HL-60 (cell line): Measurements from ENCODE around the gene CHIT1.

Source experiments
- DNase-seq, 2 experiments: peaks; one replicate each; pipeline ENCODE4 v3.0.0-alpha.2; 2010 to 2020; ENCODE audit warnings: low read depth in 1 of 2, low spot score in 1 of 2
- H3K27ac ChIP-seq: fragments of 250-450 bp; sonication (Bioruptor Pico); replicated peaks from 2 replicates; pipeline ENCODE4 v1.5.1; 2020; ENCODE audit warnings: mild to moderate bottlenecking, moderate library complexity
- H3K27me3 ChIP-seq: fragments of 250-450 bp; sonication (Bioruptor Pico); 2 replicates; pipeline ENCODE4 v1.5.1; 2021; ENCODE audit warnings: mild to moderate bottlenecking, moderate library complexity; ENCODE audit not compliant: insufficient read depth, poor library complexity, severe bottlenecking
- H3K4me3 ChIP-seq: replicated peaks from 2 replicates; pipeline ENCODE4 v1.5.1; 2011; ENCODE audit warnings: mild to moderate bottlenecking, control low read depth, low read length; ENCODE audit not compliant: insufficient read depth
- GABPA ChIP-seq: IDR thresholded peaks from 2 replicates; pipeline ENCODE4 v1.6.1; 2012; ENCODE audit warnings: low read depth
- POLR2AphosphoS5 ChIP-seq: IDR thresholded peaks from 2 replicates; pipeline ENCODE4 v1.6.1; 2012; ENCODE audit warnings: low read depth
- REST ChIP-seq: IDR thresholded peaks from 2 replicates; pipeline ENCODE4 v1.6.1; 2012; ENCODE audit warnings: low read depth; ENCODE audit not compliant: insufficient replicate concordance
- SPI1 ChIP-seq: IDR thresholded peaks from 2 replicates; pipeline ENCODE4 v1.6.1; 2012; ENCODE audit warnings: low read depth, mild to moderate bottlenecking, borderline replicate concordance
- TF ChIP-seq, protein P1 (sequence below): IDR thresholded peaks from one replicate; pipeline ENCODE4 v1.5.1; 2011; ENCODE audit warnings: low read length, control low read depth, inconsistent platforms; ENCODE audit not compliant: insufficient read depth

CHIT1 gene

GRCh38 chr1:203196371-203196770 is 33.1 kb downstream of the CHIT1 start:
- Histone ChIP-seq H3K27ac (no peak overlapping the region), H3K27me3 (no peaks in the 10 kb centered on the region), H3K4me3 (no peak overlapping the region)
- no peak for DNase-seq
- TF ChIP-seq POLR2AphosphoS5, result no peak
- no peak for TF ChIP-seq REST
- TF ChIP-seq, protein P1, sequence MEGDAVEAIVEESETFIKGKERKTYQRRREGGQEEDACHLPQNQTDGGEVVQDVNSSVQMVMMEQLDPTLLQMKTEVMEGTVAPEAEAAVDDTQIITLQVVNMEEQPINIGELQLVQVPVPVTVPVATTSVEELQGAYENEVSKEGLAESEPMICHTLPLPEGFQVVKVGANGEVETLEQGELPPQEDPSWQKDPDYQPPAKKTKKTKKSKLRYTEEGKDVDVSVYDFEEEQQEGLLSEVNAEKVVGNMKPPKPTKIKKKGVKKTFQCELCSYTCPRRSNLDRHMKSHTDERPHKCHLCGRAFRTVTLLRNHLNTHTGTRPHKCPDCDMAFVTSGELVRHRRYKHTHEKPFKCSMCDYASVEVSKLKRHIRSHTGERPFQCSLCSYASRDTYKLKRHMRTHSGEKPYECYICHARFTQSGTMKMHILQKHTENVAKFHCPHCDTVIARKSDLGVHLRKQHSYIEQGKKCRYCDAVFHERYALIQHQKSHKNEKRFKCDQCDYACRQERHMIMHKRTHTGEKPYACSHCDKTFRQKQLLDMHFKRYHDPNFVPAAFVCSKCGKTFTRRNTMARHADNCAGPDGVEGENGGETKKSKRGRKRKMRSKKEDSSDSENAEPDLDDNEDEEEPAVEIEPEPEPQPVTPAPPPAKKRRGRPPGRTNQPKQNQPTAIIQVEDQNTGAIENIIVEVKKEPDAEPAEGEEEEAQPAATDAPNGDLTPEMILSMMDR, result no peak
- TF ChIP-seq SPI1, result no peak
- no peak for TF ChIP-seq GABPA

GRCh38 chr1:203190949-203191348 is 38.5 kb downstream of the CHIT1 start:
- TF ChIP-seq POLR2AphosphoS5 (no peak), REST (no peak), SPI1 (no peak), GABPA (no peak)
- TF ChIP-seq, protein P1, result no peak
- DNase-seq, result no peak
- Histone ChIP-seq H3K4me3 (no peak overlapping the region), H3K27me3 (no peaks in the 10 kb centered on the region), H3K27ac (no peak overlapping the region)

- H3K4me3 ChIP-seq, result no peak overlapping the region
- no peaks in the 10 kb centered on the region for H3K27me3 ChIP-seq
- DNase-seq, result peak in 1 of 2 experiments; percentile 56
- H3K27ac ChIP-seq, result peak overlapping the region; percentile 54
- TF ChIP-seq SPI1, result peak; percentile 80; the same call in 1 of the 2 replicates
- TF ChIP-seq POLR2AphosphoS5, result no peak
Measured at GRCh38 chr1:203189951-203190352, 39.5 kb downstream of the CHIT1 start.

- H3K4me3 ChIP-seq, result no peak overlapping the region
- no peak for DNase-seq
- TF ChIP-seq POLR2AphosphoS5 (no peak), REST (no peak), GABPA (no peak), SPI1 (no peak; the same call in 1 of the 2 replicates)
- TF ChIP-seq, protein P1, result no peak
- no peaks in the 10 kb centered on the region for H3K27me3 ChIP-seq
- H3K27ac ChIP-seq, result no peak overlapping the region
Measured at GRCh38 chr1:203188686-203189232, 40.7 kb downstream of the CHIT1 start.
